Body of pancreas (tissue), 4 donors: ENCODE measurements around the gene LHFPL3. TPM values are rescaled to one million over a fixed set of nuclear protein-coding genes. Genes with fewer than 3 reads are reported as not detected.
A peak's percentile ranks its signal among the peaks of the same experiment; 100 is the strongest.

Experiments
- ATAC-seq: fragments of 150-250 bp; one replicate; pipeline ENCODE4 v1.9.1; 2016
- DNase-seq, 4 donors: peaks; one replicate each; pipeline ENCODE4 v3.0.0-alpha.2; 2019
- H3K27ac ChIP-seq, 4 donors: fragments of 200-600 bp; sonication (generic); 1 replicate in 3 of 4; 2 replicates in 1 of 4; pipeline versions ENCODE4 v1.5.1 to v1.6.1; 2016 to 2019; ENCODE audit warnings: mild to moderate bottlenecking in 1 of 4, mixed read lengths in 1 of 4, moderate library complexity in 1 of 4
- H3K27me3 ChIP-seq, 2 donors: fragments of 200-600 bp; sonication (generic); one replicate each; pipeline ENCODE4 v1.6.0; 2016; ENCODE audit warnings: mild to moderate bottlenecking in 1 of 2
- H3K36me3 ChIP-seq, 2 donors: fragments of 200-600 bp; sonication (generic); replicated peaks in 1 of 2; 2 replicates each; pipeline ENCODE4 v1.5.1; 2016; ENCODE audit warnings: low read depth in 2 of 2; ENCODE audit not compliant: insufficient read depth in 1 of 2
- H3K4me1 ChIP-seq: fragments of 200-600 bp; sonication (generic); one replicate; pipeline ENCODE4 v1.6.0; 2016
- H3K4me3 ChIP-seq, 2 donors: fragments of 200-600 bp; sonication (generic); 1 replicate in 1 of 2; 2 replicates in 1 of 2; pipeline ENCODE4 v1.5.1; 2016 to 2019
- H3K9me3 ChIP-seq, 3 donors: fragments of 200-600 bp; sonication (generic); 1 replicate in 2 of 3; 2 replicates in 1 of 3; pipeline ENCODE4 v1.5.1; 2016
- POLR2A ChIP-seq, 3 donors: fragments of 450-650 bp; IDR thresholded peaks; one replicate each; pipeline ENCODE4 v1.6.1; 2016; ENCODE audit warnings: antibody characterized with exemption in 3 of 3, mild to moderate bottlenecking in 2 of 3
- WGBS, 2 donors: methylation state at CpG; one replicate each; pipeline ENCODE4 v1.1.5; 2017; 5-methylcytosine and 5-hydroxymethylcytosine counted together
- intact Hi-C: fragments of 100-400 bp; cut with DNase I; formaldehyde crosslinking; loops from one replicate; pipeline ENCODE4 v1.15.1; 2023
- total RNA-seq, 2 donors: library from RNA; depleted of rRNA; stranded (reverse); fragments of >200 nt; gene quantifications; one replicate each; pipeline ENCODE4 v1.1.0, GENCODE V29; 2016
- TF ChIP-seq, protein P1 (sequence below), 7 experiments: fragments of 450-650 bp in 4 of 7; fragments of 200-600 bp in 3 of 7; sonication (generic) in 3 of 7; IDR thresholded peaks; one replicate each; pipeline ENCODE4 v1.5.1; 2016 to 2019; ENCODE audit warnings: antibody characterized with exemption in 7 of 7

Gene LHFPL3
- total RNA-seq, 2 donors from 2014 or later, result not detected

GRCh38 chr7:104883248-104883717, 554.9 kb downstream of the LHFPL3 start:
- H3K9me3 ChIP-seq, result no peaks in the 10 kb centered on the region
- intact Hi-C loops, result no loop called here

GRCh38 chr7:104883718-104884452, 555.5 kb downstream of the LHFPL3 start:
- DNase-seq, result peak; percentile 89 to 91 (median 90)
- TF ChIP-seq POLR2A (IDR thresholded peaks at IDR 0.05), result peak in 1 of 3 donors; percentile 14
- TF ChIP-seq, protein P1, sequence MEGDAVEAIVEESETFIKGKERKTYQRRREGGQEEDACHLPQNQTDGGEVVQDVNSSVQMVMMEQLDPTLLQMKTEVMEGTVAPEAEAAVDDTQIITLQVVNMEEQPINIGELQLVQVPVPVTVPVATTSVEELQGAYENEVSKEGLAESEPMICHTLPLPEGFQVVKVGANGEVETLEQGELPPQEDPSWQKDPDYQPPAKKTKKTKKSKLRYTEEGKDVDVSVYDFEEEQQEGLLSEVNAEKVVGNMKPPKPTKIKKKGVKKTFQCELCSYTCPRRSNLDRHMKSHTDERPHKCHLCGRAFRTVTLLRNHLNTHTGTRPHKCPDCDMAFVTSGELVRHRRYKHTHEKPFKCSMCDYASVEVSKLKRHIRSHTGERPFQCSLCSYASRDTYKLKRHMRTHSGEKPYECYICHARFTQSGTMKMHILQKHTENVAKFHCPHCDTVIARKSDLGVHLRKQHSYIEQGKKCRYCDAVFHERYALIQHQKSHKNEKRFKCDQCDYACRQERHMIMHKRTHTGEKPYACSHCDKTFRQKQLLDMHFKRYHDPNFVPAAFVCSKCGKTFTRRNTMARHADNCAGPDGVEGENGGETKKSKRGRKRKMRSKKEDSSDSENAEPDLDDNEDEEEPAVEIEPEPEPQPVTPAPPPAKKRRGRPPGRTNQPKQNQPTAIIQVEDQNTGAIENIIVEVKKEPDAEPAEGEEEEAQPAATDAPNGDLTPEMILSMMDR (IDR thresholded peaks at IDR 0.05), result peak; percentile 82 to 88 (median 84)
- intact Hi-C loops, result no loop called here
- H3K9me3 ChIP-seq, result no peaks in the 10 kb centered on the region
- ATAC-seq, result peak; percentile 98
- 28 to 31% methylated on average over 15 to 17 of the region's 17 CpGs for WGBS, 2 donors
- peak overlapping the region in 3 of 4 donors; percentile 41 to 62 (median 42) for H3K27ac ChIP-seq
- peaks cover 12% of the 10 kb centered on the region for H3K4me1 ChIP-seq
- no peaks in the 10 kb centered on the region for H3K36me3 ChIP-seq
- no peak overlapping the region for H3K4me3 ChIP-seq
- H3K27me3 ChIP-seq, result no peaks in the 10 kb centered on the region

More at GRCh38 chr7:104883248-104883717, 554.9 kb downstream of the LHFPL3 start:
- TF ChIP-seq POLR2A (IDR thresholded peaks at IDR 0.05), result no peak
- TF ChIP-seq, protein P1 (IDR thresholded peaks at IDR 0.05), result no peak
- DNase-seq (no peak), ATAC-seq (peak; percentile 6)
- Histone ChIP-seq H3K4me1 (peaks cover 12% of the 10 kb centered on the region), H3K4me3 (no peak overlapping the region), H3K27ac (peak overlapping the region in 1 of 4 donors; percentile 62), H3K36me3 (no peaks in the 10 kb centered on the region), H3K27me3 (no peaks in the 10 kb centered on the region)
- WGBS, 2 donors, result 37 to 40% methylated on average over 6 of the region's 6 CpGs

DNA sequence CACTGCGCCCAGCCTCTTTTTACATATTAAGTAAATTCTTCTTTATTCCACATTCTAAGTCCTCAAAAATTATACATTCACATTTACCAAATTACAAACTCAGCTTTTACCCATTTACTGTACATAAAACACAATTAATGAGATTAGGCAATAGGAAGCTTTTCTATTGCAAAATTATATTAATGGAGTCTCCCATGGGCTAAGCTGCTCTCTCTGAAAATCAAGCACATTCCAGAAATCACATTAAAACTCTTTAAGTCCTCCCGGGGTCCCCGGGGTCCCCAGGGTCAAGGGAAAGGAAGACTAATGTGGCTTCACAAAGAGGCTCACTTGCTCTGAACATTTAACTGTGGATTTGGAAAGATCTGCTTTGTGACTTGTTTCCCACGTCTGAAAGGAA, 558.2 kb downstream of the LHFPL3 start:
- DNase-seq (no peak), ATAC-seq (no peak)
- intact Hi-C loops, result no loop called here
- WGBS, 2 donors, result 68 to 75% methylated on average over 4 of the region's 4 CpGs
- no peaks in the 10 kb centered on the region for H3K9me3 ChIP-seq
- H3K27me3 ChIP-seq, result no peaks in the 10 kb centered on the region
- no peak overlapping the region for H3K27ac ChIP-seq
- H3K36me3 ChIP-seq, result no peaks in the 10 kb centered on the region
- H3K4me1 ChIP-seq, result peaks cover 12% of the 10 kb centered on the region
- TF ChIP-seq, protein P1 (IDR thresholded peaks at IDR 0.05), result no peak
- no peak for TF ChIP-seq POLR2A (IDR thresholded peaks at IDR 0.05)
- H3K4me3 ChIP-seq, result no peak overlapping the region

GRCh38 chr7:104890216-104890615, 561.8 kb downstream of the LHFPL3 start:
- Histone ChIP-seq H3K4me3 (no peak overlapping the region), H3K27me3 (no peaks in the 10 kb centered on the region), H3K27ac (no peak overlapping the region), H3K36me3 (no peaks in the 10 kb centered on the region), H3K4me1 (no peaks in the 10 kb centered on the region), H3K9me3 (no peaks in the 10 kb centered on the region)
- ATAC-seq, result no peak
- 76 to 97% methylated on average over 5 of the region's 5 CpGs for WGBS, 2 donors
- no peak for DNase-seq
- intact Hi-C loops, result no loop called here
- TF ChIP-seq POLR2A (IDR thresholded peaks at IDR 0.05), result no peak
- TF ChIP-seq, protein P1 (IDR thresholded peaks at IDR 0.05), result no peak

- Histone ChIP-seq H3K4me1 (no peaks in the 10 kb centered on the region), H3K36me3 (no peaks in the 10 kb centered on the region), H3K4me3 (no peak overlapping the region), H3K27ac (no peak overlapping the region), H3K9me3 (no peaks in the 10 kb centered on the region), H3K27me3 (no peaks in the 10 kb centered on the region)
- ATAC-seq, result no peak
- intact Hi-C loops, result no loop called here
- TF ChIP-seq, protein P1 (IDR thresholded peaks at IDR 0.05), result no peak
- TF ChIP-seq POLR2A (IDR thresholded peaks at IDR 0.05), result no peak
- DNase-seq, result no peak
Observed at GRCh38 chr7:104891949-104892348, 563.5 kb downstream of the LHFPL3 start.
